GM19438 (cell line): ENCODE data around the gene LAMTOR2.

Source experiments
- ATAC-seq: cut with Tn5 transposase; IDR thresholded peaks from one replicate; pipeline ENCODE4 v1.9.1; 2021; ENCODE audit warnings: low read depth; ENCODE audit not compliant: unreplicated experiment

The LAMTOR2 gene

DNA sequence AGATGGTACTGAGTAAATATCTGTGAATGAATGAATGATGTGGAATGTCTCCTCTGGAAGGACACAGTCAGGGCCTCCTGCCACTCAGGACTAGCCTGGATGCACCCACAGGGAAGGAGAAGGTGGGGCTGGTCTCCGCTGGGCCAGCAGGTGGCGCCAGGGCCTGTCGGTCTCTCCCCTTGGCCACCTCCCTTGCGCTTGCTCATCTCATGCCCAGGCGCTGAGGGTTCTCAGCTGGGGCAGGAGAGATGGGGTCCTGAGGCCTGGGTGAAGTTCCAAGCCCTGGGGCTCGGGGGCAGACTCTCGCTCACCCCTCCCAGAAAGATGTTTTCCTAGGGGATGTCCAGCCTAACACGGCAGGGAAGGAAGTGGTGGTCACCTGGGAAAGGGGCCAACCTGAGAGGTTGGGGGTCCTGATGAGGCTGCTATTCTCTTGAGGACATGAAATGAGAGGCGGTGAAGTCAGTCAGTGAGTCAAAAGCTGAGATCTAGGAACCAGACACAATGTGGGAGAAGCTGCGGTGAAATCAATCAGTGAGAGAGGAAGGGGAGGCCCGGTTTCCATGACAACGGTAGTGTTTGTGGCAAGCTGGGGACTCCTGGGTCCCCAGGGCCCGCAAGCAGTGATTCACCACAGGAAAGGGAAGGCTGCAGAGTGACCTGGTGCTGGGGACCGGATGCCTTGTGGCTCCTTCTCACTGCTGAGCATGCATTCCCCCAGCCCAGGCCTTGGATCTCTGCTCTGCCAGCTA is 42.2 kb downstream of the LAMTOR2 start:
- peak; percentile 53 for ATAC-seq

DNA sequence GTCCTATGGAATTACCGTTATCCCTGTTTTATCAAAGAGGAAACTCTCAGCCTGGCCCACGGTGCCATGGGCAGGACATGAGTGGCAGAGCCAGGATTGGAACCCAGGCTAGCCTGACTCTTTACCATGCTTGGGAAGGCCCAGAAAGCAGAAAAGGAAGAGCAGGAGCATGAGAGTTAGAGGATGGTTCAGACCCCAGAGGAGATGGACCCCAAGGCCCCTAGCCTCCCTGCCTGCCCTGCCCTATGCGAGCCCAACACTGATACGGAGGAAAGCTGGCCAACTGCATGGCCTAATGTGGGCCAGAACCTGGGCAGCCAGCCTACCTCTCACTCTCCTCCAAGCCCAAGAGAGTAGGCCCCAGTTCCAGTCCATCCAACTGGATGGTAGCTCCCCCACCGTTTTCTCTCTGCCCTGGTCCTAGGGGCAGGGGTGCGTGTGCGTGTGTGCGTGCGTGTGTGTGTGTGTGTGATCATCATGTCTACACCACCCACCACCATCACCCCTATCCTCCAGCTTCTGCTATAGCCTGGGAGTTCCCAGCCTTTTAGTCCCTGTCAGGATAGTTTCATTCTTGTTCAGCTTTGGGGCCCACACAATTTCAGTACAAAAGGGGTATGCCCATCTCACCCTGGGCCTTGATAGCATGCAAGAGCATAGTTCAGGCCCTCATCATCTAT is 43.1 kb downstream of the LAMTOR2 start:
- no peak for ATAC-seq

- no peak for ATAC-seq
Observed at GRCh38 chr1:156098784-156099183, 44.2 kb downstream of the LAMTOR2 start.

DNA sequence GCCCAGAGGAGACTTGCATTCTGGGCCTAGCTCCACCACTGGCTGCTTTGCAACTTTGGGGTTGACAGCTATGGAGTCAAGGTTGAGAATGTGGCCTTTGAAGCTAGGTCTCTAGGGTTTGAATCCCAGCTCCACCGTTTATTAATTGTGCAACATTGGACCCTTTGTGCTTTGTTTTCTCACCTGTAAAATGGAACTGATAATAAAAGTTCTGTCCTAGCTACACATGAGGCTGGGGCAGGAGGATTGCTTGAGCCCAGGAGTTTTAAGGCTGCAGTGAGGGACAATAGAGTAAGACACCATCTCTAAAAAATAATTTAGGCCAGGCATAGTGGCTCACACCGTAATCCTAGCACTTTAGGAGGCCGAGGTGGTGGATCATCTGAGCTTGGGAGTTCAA is 44.7 kb downstream of the LAMTOR2 start:
- no peak for ATAC-seq

DNA sequence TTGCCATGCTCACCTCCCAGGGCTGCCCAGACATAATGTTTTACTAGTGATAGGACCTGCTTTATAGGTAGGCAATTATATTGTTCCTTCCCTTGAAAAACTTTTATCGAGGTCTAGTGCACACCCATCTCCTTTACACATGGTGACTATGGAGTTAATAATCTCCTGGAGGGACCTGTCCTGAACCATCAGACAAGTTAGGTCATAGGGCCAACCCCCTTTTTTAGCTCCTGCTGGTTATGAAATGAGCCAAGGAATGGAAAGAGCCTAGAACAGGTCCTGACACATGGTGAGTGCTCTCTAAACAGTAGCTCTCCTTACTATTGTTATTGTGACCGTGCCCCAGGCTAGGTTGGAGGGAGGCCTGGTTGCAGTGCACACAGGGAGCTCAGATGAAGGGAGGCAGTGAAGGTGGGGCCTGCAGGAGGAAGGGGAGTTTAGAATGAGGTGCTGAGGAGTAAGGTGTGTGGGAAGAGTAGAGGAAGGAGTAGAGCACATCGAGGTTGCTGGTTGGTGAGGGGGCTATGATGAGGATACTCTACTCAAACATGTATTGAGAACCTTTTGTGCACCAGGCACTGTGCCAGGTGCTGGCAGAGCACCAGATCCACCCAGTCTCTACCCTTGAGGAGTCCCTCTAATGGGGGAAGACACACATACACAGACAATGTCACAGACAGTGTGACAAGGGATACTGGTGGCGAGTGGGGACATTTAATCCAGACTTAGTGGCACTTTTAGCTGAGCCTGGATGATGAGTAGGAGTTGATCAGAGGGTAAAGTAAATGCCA is 45.8 kb downstream of the LAMTOR2 start:
- no peak for ATAC-seq

GRCh38 chr1:156101880-156102279 is 47.3 kb downstream of the LAMTOR2 start:
- ATAC-seq, result no peak

DNA sequence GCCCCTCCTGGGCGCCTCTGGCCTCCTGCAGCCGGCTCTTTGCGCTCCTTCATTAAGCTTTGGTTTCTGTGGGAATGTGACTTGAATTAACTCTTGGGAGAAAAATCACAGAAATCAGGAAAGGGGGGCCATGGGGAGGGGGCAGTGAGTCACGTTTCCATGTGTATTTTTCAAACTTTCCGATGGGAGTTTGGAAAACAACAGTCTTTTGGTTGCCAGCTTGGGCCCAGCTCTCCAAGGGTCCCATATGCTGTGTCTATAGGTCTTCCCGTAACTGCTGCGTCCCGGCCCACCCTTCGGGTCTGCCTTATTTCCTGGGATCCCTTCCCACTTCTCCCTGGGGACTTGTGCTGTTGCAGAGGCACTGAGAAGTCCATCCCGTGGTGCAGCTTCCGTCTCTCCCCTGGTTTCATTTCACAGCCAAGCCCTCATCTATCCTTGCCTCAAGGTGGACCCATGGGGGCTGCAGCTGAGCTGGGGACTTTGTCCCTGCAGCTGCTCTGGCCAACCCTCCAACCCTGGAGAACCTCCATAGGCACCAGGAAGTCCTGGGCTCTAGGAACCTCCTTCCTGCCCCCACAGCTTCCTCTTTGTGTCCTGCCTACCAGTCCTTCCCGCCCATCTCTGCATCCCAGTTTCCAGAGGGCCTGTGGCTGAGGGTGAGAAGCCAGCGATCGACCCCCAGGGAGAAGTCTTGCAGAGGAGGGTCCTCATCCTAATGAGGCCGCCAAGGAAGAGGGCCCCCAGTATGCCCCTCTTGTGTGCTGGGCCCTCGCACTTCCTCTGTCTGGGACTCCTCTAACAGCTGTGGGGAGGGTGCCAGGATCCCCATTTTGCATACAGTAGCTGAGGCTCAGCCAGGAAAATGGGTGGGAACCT is 48.3 kb downstream of the LAMTOR2 start:
- ATAC-seq, result no peak

GRCh38 chr1:156103521-156103947 is 49.0 kb downstream of the LAMTOR2 start:
- ATAC-seq, result no peak

DNA sequence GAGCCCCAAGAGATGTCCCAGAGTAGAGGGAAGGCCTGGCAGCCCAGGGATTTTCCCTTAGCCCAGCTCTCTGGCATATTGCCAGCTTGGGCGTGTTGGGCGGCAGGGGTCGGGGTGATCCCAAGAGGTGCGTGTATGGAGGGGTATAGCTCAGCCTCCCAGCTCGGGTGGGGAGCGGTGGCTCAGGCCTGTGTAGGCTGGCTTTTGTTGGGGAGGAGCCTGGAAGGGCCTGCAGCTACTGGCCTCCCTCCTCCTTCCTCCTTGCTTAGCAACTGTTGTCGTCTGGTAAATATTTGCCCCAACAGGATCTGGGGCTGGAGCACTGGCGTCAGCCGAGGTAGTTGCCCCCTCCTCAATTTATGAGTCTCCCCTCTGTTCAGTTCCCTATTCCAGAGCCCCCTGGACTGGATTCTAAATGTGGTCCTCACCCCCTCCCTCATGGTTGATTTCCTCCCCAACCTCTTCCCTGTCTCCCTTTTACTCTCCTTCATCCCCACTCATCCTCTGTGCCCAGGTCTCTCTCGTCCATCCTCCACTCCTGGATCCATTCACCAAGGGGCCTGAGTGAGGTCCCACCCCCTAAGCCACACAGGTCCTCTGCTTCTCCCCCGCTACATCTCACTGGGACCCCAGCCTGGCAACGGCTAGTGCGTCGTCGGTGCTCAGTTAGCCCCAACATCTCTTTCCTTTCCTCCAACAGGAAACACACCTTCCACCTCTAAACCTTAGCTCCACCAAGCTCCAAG is 49.7 kb downstream of the LAMTOR2 start:
- ATAC-seq, result no peak

DNA sequence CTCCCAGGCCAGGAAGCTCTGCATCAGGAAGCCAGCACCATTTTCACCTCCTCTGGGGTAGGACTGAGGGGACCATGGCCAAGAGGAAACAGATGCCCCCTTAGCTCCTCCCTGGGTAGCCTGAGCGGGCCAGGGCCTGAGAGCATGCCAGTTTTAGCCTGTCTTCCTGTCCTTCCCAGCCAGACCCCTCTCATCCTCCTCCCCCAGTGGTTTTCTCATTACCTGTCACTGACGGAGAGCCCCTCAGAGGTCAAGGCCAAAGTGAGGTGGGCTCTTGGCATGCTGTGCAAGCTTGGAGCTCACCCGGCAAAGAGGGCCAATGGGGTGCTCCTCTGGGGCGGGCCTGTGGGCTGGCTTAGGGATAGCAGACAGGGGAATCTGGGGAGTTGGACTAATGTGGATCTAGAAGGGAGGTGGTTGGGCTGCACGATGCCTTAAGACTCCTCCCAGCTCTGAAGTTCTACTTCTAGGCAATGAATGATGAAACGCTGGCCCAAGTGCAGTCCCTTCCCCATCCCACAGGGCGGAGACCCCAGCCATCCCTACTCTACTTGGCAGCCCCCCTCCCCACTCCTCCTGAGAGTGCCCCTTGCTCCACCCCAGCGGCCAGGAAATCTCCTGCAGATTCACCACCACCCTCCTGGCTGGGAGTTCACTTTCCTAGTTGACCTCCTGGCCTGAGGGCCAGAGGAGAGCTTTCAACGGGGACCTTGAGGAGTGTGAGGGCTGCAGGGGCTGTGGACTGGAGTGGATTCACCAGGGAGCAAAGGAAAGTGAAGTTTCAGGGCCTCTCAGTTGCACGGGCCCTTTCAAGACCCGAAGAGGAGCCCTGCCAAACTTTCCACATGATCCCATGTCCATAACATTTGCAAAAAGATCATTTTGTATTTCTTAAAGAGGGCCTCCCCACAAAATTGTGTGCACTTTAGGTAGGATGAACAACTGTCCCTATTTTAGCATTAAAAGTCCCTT is 50.6 kb downstream of the LAMTOR2 start:
- ATAC-seq, result no peak

GRCh38 chr1:156106624-156107488 is 52.3 kb downstream of the LAMTOR2 start:
- ATAC-seq, result no peak

DNA sequence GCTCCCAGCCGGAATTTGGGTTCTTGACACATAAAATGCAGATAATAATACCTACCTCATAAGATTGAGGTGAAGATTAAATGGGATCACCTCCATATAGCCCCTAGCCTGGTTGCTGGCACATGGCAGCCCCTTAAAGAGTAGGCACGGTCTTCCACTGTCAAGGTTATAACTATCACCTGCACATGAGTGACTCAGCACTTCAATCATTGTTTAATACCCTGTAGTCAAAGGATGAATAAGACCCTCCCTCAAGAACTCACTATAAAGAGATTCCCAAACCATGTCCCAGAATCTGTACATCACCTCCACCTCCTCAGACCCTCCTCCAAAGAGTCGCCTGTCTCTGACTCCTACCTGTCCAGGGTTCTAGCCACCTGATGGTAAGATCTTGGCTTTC is 53.5 kb downstream of the LAMTOR2 start:
- ATAC-seq, result no peak
